ENCODE results near the gene USP50.
A peak's percentile ranks its signal among the peaks of the same experiment; 100 is the strongest.
"Not testable (repeated sequence)": the region's sequence is repeated elsewhere in the genome, so short reads cannot be mapped to it uniquely, and the experiment has no call there.

Gene USP50
- 0 to 2.4 (median 0.46) reads per million in 9 experiments for total RNA-seq

DNA sequence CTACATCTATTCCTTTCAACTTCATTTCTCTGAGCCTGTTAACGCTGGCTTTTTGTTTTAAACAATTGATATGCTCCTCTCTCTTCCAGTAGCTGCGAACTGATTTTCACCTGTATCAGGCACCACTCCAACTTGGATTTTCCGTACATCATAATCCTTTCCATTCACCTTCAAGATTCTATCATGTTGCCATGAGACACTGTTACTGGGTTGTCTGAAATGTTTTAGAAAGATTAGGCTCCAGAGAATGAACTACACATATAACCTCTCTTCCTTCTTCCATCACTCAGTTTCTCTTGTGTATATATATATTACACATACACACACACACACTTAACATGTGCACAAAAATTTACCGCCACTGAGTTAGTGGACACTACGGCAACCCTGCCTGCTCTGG lies at the start of gene USP50:
USP50 (minus strand) TSS at position 101 of the 400 bp plus-strand sequence. CDS start 141 bp downstream, outside the sequence.
- Mint-ChIP-seq H3K4me3 (no peak within 1 kb of the TSS), H3K36me3 (ENCODE audit: insufficient read depth) (no peaks in the 10 kb centered on the region), H3K4me1 (ENCODE audit: low read depth in 2 of 2) (no peaks in the 10 kb centered on the region), H3K9me3 (no peaks in the 10 kb centered on the region), H3K27me3 (peaks cover 8 to 30% of the 10 kb centered on the region in 2 donors), H3K27ac (no peak within 1 kb of the TSS)
- ATAC-seq (replicated peaks), result no peak
- no peak for DNase-seq

DNA sequence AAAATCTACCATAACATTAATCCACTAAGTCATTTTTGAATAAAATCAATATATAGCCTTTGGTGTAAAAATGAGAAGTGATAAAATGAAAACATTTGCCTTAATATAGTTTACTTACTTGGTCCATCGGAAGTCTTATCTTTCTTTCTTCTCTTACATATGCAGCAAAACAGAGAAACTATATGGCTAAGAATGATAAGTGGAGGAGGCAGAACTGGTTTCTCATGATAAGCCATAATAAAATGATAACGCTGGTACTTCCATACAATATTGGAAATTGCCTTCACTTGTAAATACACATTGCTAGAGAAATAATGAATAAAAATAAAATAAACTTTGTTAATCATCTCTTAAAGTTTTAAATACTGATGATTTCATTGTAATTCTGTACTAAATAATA lies 47.8 kb upstream of the USP50 start:
- peak overlapping the region in 1 of 2 donors; percentile 23 for H3K27ac Mint-ChIP-seq
- no peaks in the 10 kb centered on the region for H3K4me1 Mint-ChIP-seq (ENCODE audit: low read depth in 2 of 2)
- H3K27me3 Mint-ChIP-seq, result no peaks in the 10 kb centered on the region
- H3K36me3 Mint-ChIP-seq (ENCODE audit: insufficient read depth), result peaks cover 75% of the 10 kb centered on the region
- DNase-seq, result no peak
- no peak overlapping the region for H3K4me3 Mint-ChIP-seq
- no peak for ATAC-seq (replicated peaks)
- H3K9me3 Mint-ChIP-seq, result no peaks in the 10 kb centered on the region

DNA sequence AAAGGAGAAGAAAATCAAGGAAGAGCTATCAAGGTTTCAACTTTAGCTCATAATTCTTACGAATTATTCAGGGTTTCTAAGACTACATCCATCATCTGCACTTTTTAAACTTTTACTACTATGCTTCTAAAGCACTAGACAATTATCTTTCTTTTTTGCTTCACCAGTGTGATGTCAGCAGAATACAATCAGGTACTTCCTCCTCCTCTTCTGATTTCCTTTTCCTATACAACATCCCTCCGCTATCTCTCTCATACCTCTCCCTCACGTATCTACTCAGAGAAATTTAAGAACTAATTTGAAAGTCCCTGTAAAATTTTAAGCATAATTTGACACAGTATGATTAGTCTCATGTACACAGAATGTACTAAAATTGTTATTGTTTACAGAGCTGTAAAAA lies 47.3 kb upstream of the USP50 start:
- H3K4me1 Mint-ChIP-seq (ENCODE audit: low read depth in 2 of 2), result no peaks in the 10 kb centered on the region
- H3K27ac Mint-ChIP-seq, result peak overlapping the region in 1 of 2 donors; percentile 23
- DNase-seq (no peak), ATAC-seq (replicated peaks) (no peak)
- peaks cover 78% of the 10 kb centered on the region for H3K36me3 Mint-ChIP-seq (ENCODE audit: insufficient read depth)
- H3K9me3 Mint-ChIP-seq, result no peaks in the 10 kb centered on the region
- no peaks in the 10 kb centered on the region for H3K27me3 Mint-ChIP-seq
- H3K4me3 Mint-ChIP-seq, result no peak overlapping the region

DNA sequence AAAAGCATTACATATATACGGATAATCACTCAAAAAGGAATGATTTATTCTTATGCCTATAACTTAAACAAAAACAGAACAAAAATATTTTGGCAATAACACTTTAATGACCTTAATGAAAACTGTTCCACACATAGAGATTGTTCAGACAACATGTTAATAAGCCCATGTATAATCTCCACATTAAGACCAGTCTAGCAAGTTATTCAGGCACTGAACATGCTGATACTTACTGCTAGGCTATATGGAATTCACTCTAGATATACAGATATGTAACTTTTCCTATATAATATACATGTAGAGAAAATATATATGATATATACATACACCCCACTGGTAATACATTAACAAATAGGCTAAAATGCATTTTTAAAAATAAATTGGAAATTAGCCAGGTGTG lies 43.8 kb upstream of the USP50 start:
- H3K36me3 Mint-ChIP-seq (ENCODE audit: insufficient read depth), result peaks cover 88% of the 10 kb centered on the region

DNA sequence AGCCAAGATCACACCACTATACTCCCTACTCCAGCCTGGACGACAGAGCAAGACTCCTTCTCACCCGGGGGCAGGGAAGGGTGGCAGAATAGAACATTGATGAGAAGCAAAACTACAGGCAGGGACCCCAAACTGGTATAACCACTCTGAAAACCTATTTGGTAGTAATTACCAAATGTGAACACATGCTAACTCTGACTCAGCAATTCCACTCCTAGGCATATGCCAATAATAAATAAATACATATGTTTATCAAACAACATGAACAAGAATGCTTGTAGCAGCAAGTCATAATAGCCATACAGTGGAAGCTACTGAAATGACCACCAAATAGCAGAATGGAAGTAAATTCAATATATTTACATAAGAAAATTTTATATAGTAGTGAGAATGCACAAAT lies 31.0 kb upstream of the USP50 start:
- H3K36me3 Mint-ChIP-seq (ENCODE audit: insufficient read depth), result peaks cover 52% of the 10 kb centered on the region
- no peaks in the 10 kb centered on the region for H3K27me3 Mint-ChIP-seq
- DNase-seq (no peak), ATAC-seq (replicated peaks) (no peak)
- no peak overlapping the region for H3K27ac Mint-ChIP-seq
- no peak overlapping the region for H3K4me3 Mint-ChIP-seq
- no peaks in the 10 kb centered on the region for H3K4me1 Mint-ChIP-seq (ENCODE audit: low read depth in 2 of 2)
- no peaks in the 10 kb centered on the region for H3K9me3 Mint-ChIP-seq

More for the DNA sequence above, 43.8 kb upstream of the USP50 start:
- Mint-ChIP-seq H3K27me3 (no peaks in the 10 kb centered on the region), H3K27ac (no peak overlapping the region), H3K9me3 (no peaks in the 10 kb centered on the region), H3K4me1 (ENCODE audit: low read depth in 2 of 2) (peaks cover 0 to 3% of the 10 kb centered on the region in 2 donors), H3K4me3 (no peak overlapping the region)
- no peak for ATAC-seq (replicated peaks)
- DNase-seq, result no peak

DNA sequence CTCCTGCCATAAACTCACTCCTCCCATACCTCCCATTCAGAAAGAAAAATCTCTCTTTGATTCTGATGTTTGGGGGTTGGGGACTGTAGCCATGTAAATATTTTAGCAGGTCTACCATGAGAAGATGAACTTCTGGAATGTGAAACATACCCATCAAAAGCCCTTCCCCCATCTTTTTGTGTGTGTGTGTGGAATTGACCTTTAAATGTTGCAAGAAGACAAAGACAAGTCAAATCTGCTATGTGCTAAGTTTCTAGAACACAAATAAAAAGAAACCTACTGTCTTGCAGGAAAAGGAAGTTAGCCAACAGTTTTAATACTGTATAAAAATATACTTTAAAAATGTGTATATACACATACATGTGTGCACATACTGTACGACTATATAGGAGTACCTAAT lies 29.7 kb upstream of the USP50 start:
- Mint-ChIP-seq H3K36me3 (ENCODE audit: insufficient read depth) (peaks cover 50% of the 10 kb centered on the region), H3K9me3 (no peaks in the 10 kb centered on the region), H3K4me3 (no peak overlapping the region), H3K27me3 (no peaks in the 10 kb centered on the region), H3K27ac (peak overlapping the region in 1 of 2 donors; percentile 63), H3K4me1 (ENCODE audit: low read depth in 2 of 2) (no peaks in the 10 kb centered on the region)
- DNase-seq (no peak), ATAC-seq (replicated peaks) (no peak)

DNA sequence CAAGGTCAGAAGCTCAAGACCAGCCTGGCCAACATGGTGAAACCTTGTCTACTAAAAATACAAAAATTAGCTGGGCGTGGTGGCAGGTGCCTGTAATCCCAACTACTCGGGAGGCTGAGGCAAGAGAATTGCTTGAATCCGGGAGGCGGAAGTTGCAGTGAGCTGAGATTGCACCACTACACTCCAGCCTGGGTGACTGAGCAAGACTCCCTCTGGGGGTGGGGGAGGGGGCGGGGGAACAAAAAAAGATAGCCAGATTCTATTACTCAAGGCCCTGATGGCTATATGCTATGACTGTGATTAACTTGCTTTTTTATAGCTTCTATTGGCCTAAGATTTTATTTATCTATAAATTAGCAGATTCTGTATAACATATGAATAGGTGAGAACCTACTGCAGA lies 27.4 kb upstream of the USP50 start:
- H3K27ac Mint-ChIP-seq; H3K9me3 Mint-ChIP-seq; DNase-seq; H3K4me1 Mint-ChIP-seq (ENCODE audit: low read depth in 2 of 2); H3K4me3 Mint-ChIP-seq; ATAC-seq (replicated peaks); H3K27me3 Mint-ChIP-seq: not testable (repeated sequence)
- H3K36me3 Mint-ChIP-seq (ENCODE audit: insufficient read depth), result peaks cover 56% of the 10 kb centered on the region

DNA sequence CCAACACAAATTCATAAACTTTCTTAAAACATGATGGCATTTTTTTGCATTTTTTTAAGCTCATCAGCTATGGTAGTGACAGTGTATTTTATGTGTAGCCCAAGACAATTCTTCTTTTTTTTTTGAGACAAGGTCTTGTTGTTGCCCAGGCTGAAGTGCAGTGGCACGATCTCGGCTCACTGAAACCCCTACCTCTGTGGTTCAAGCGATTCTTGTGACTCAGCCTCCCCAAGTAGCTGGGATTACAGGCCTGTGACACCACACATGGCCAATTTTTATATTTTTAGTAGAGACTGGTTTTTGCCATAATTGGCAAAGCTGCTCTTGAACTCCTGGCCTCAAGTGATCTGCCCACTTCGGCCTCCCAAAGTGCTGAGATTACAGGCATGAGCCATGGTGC lies 17.3 kb upstream of the USP50 start:
- no peak for ATAC-seq (replicated peaks)
- Mint-ChIP-seq H3K36me3 (ENCODE audit: insufficient read depth) (peaks cover 68% of the 10 kb centered on the region), H3K27me3 (no peaks in the 10 kb centered on the region), H3K4me3 (no peak overlapping the region), H3K27ac (peak overlapping the region in 1 of 2 donors; percentile 3), H3K9me3 (no peaks in the 10 kb centered on the region), H3K4me1 (ENCODE audit: low read depth in 2 of 2) (peaks cover 4% of the 10 kb centered on the region in 2 donors)
- DNase-seq, result no peak

DNA sequence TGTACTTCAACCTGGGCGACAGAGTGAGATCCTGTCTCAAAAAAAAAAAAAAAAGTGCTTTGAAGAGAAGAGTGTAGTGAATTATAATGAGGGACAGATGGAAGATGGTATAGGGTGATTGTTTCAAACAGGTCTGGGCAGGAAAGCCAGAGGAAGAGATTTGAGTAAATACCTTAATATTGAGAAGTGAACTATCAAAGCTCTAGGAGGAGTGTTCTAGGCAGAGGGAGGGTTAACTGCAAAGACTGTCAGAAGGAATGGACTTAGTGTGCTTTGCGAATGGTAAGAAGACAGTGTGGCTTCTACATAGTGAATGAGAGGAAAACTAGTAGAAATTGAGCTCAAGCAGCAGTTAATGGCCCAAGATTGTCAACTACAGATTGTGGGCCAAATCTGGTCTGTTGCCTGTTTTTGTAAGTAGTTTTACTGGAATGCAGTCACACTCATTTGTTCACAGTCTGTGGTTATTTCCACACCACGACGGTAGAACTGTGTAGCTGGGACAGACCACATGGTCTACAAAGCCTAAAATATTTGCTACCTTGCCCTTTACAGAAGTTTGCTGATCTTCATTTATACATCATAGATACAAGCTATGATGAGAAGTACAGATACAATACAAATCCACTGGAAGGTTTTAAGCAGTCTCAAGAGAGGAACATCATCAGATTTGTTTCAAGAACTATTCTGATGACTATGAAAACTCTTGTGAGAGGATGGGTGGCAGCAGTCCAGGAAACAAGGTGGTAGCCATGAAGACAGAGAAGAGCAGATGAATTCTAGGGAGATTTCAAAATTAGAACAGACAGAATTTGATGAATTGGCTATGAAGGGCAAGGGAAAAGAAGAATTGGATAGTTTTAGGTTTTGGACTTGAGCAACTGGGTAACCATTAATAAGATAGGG lies 16.5 kb upstream of the USP50 start:
- H3K9me3 Mint-ChIP-seq, result no peaks in the 10 kb centered on the region
- H3K4me1 Mint-ChIP-seq (ENCODE audit: low read depth in 2 of 2), result peaks cover 4% of the 10 kb centered on the region in 2 donors
- no peaks in the 10 kb centered on the region for H3K27me3 Mint-ChIP-seq
- ATAC-seq (replicated peaks), result no peak
- H3K4me3 Mint-ChIP-seq, result no peak overlapping the region
- DNase-seq, result no peak
- H3K27ac Mint-ChIP-seq, result peak overlapping the region; percentile 3 to 14
- H3K36me3 Mint-ChIP-seq (ENCODE audit: insufficient read depth), result peaks cover 60% of the 10 kb centered on the region

DNA sequence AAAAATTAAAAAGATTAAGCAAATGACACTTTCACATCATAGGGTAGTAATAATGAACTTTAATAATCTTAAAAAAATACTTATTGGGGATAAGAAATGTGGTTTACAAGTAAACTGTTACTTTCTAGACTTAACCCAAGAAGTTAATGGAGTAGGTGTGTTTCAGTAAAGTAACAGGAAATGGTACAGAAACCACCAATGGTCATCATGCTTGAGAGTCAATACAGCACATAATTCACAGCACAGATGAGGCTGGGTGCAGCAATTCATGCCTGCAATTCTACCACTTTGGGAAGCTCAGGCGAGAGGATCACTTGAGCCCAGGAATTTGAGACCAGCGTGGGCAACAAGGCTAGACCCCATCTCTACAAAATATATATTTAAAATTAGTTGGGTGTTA lies 11.5 kb upstream of the USP50 start:
- no peaks in the 10 kb centered on the region for H3K27me3 Mint-ChIP-seq
- H3K36me3 Mint-ChIP-seq (ENCODE audit: insufficient read depth), result peaks cover 35% of the 10 kb centered on the region
- peak overlapping the region; percentile 17 to 58 for H3K27ac Mint-ChIP-seq
- peak; percentile 42 for ATAC-seq (replicated peaks)
- no peaks in the 10 kb centered on the region for H3K9me3 Mint-ChIP-seq
- DNase-seq, result no peak
- H3K4me3 Mint-ChIP-seq, result no peak overlapping the region
- H3K4me1 Mint-ChIP-seq (ENCODE audit: low read depth in 2 of 2), result peaks cover 0 to under 1% of the 10 kb centered on the region in 2 donors

DNA sequence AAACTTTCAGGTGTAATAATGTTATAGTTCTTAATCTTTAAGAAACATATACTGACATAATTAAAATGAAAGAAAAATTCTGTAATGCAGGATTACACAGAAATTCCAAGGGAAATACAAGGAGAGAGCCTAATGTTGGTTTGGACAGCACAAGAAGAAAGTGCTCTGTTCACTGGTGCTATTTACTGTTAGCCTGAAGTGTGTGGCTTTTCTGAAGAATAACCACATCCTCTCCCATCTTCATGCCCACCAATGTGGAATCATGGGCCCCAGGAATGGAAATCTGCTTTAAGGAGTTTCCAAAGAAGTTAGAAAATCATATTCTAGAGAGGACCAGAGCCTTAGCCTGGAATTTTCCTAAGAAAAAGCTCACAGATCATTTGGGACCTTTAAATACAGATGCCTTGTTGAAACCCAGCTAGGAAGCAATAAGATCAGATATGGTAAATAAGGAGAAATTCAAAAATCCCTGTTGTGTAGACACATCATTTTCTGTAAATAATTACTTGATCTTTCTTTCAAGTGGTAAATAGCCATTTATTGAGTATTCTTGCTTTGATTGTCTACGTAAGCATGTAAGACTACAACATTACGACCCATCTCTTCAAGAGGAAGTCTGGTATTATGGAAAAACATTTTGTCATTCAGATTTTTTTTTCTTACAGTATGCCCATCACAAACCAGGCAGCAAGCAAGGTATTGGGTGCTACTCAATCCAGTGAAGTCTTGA lies 10.3 kb upstream of the USP50 start:
- H3K4me1 Mint-ChIP-seq (ENCODE audit: low read depth in 2 of 2), result no peaks in the 10 kb centered on the region
- H3K27me3 Mint-ChIP-seq, result no peaks in the 10 kb centered on the region
- peaks cover 25% of the 10 kb centered on the region for H3K36me3 Mint-ChIP-seq (ENCODE audit: insufficient read depth)
- ATAC-seq (replicated peaks), result no peak
- H3K4me3 Mint-ChIP-seq, result no peak overlapping the region
- no peak for DNase-seq
- H3K9me3 Mint-ChIP-seq, result no peaks in the 10 kb centered on the region
- H3K27ac Mint-ChIP-seq, result peak overlapping the region in 1 of 2 donors; percentile 58

DNA sequence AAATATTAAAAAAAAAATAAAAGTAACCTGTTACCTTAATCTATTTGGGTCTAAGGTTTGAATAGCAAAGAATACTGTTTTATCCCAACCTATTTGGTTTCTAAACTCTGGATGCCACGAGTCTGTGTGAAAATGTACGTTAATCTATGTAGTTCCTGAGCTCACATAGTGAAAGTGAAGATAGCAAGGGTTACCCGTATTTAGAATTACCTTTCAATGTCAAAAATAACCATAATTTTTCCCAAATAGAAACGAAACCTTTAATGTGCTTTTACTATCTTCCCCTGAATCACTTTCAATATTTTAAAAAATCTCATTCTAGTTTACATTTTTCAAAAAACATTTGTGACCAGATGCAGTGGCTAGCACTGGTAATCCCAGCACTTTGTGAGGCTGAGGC lies 5.8 kb upstream of the USP50 start:
- DNase-seq (no peak), ATAC-seq (replicated peaks) (no peak)
- Mint-ChIP-seq H3K36me3 (ENCODE audit: insufficient read depth) (no peaks in the 10 kb centered on the region), H3K4me1 (ENCODE audit: low read depth in 2 of 2) (no peaks in the 10 kb centered on the region), H3K4me3 (no peak overlapping the region), H3K27ac (peak overlapping the region in 1 of 2 donors; percentile 1), H3K27me3 (peaks cover under 1% of the 10 kb centered on the region in 2 donors), H3K9me3 (no peaks in the 10 kb centered on the region)

DNA sequence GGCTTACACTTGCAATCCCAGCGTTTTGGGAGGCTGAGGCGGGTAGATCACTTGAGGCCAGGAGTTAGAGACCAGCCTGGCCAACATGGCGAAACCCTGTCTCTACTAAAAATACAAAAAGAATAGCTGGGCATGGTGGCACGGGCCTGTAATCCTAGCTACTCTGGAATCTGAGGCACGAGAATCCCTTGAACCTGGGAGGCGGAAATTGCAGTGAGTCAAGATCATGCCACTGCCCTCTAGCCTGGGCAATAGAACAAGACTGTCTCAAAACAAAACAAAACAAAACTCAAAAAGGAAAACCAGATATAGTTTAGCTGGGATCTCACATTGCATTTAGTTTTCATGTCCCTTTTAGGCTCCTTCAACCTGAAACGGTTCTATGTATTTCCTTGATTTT lies 2.9 kb upstream of the USP50 start:
- ATAC-seq (replicated peaks) (no peak), DNase-seq (no peak)
- Mint-ChIP-seq H3K36me3 (ENCODE audit: insufficient read depth) (no peaks in the 10 kb centered on the region), H3K27me3 (peaks cover 8 to 15% of the 10 kb centered on the region in 2 donors), H3K4me1 (ENCODE audit: low read depth in 2 of 2) (no peaks in the 10 kb centered on the region), H3K27ac (no peak overlapping the region), H3K4me3 (no peak overlapping the region), H3K9me3 (no peaks in the 10 kb centered on the region)

DNA sequence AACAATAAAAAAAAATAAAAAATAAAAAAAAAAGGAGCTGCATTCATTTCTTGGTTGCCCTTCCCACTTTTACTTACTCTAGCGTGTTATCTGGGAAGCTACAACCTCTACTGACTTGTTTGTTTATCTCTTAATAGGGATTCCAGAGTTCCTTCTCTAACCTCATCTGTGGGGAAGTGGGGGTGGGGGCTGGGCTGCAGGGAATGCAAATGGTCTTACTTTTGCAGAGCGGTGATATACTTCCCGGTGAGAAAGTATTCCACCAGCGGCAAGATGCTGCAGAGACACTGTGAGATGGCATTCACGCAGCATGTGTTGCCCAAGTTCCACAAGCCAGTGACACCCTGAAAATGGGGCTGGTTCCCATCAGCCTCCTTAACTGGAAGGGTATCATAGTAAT lies 2.1 kb downstream of the USP50 start:
- H3K4me3 Mint-ChIP-seq, result no peak overlapping the region
- no peak overlapping the region for H3K27ac Mint-ChIP-seq
- no peaks in the 10 kb centered on the region for H3K9me3 Mint-ChIP-seq
- peaks cover 8 to 30% of the 10 kb centered on the region in 2 donors for H3K27me3 Mint-ChIP-seq
- H3K4me1 Mint-ChIP-seq (ENCODE audit: low read depth in 2 of 2), result no peaks in the 10 kb centered on the region
- ATAC-seq (replicated peaks), result no peak
- DNase-seq, result no peak
- no peaks in the 10 kb centered on the region for H3K36me3 Mint-ChIP-seq (ENCODE audit: insufficient read depth)
